Kidney (tissue), 14 donors: ENCODE data around the gene OGDH. TPM values are rescaled to one million over a fixed set of nuclear protein-coding genes. Genes with fewer than 3 reads are reported as not detected.

Source experiments
- DNase-seq, 5 donors: peaks; one replicate each; pipeline ENCODE4 v3.0.0-alpha.2; 2013 to 2020
- FAIRE-seq: peaks from 2 replicates; lab custom pipeline; 2012; peaks lifted over from hg19 to GRCh38; lab: Jason Lieb, UNC
- H3K27ac ChIP-seq, 2 donors: one replicate each; pipeline ENCODE4 v1.7.0; 2013; ENCODE audit warnings: low read depth in 2 of 2, low read length in 2 of 2, inconsistent platforms in 1 of 2
- H3K27me3 ChIP-seq: one replicate; pipeline ENCODE4 v1.7.1; 2013; ENCODE audit warnings: low read length, inconsistent platforms; ENCODE audit not compliant: control insufficient read depth, insufficient read depth
- H3K36me3 ChIP-seq, 3 donors: one replicate each; pipeline versions ENCODE4 v1.7.0 to v1.7.1; 2013; ENCODE audit warnings: low read length in 3 of 3, control low read depth in 1 of 3, inconsistent platforms in 1 of 3; ENCODE audit not compliant: insufficient read depth in 3 of 3, control insufficient read depth in 2 of 3
- H3K4me1 ChIP-seq, 3 donors: one replicate each; pipeline versions ENCODE4 v1.7.0 to v1.7.1; 2013; ENCODE audit warnings: low read length in 3 of 3, inconsistent platforms in 1 of 3, low read depth in 1 of 3; ENCODE audit not compliant: control insufficient read depth in 2 of 3, insufficient read depth in 2 of 3
- H3K4me3 ChIP-seq, 3 donors: one replicate each; pipeline versions ENCODE4 v1.7.0 to v1.8.1; 2013; ENCODE audit warnings: low read length in 3 of 3, control low read depth in 1 of 3, inconsistent platforms in 1 of 3
- H3K9ac ChIP-seq, 3 donors: one replicate each; pipeline versions ENCODE4 v1.7.0 to v1.7.1; 2013; ENCODE audit warnings: low read length in 3 of 3, control low read depth in 1 of 3, inconsistent platforms in 1 of 3
- H3K9me3 ChIP-seq, 3 donors: one replicate each; pipeline versions ENCODE4 v1.7.0 to v1.7.1; 2013; ENCODE audit warnings: low read length in 3 of 3, control low read depth in 1 of 3, inconsistent platforms in 1 of 3; ENCODE audit not compliant: control insufficient read depth in 2 of 3, insufficient read depth in 1 of 3
- CTCF ChIP-seq: IDR thresholded peaks from 3 replicates; pipeline ENCODE4 v1.5.1; 2012; ENCODE audit warnings: mild to moderate bottlenecking, moderate library complexity, borderline replicate concordance; ENCODE audit not compliant: insufficient read depth; ENCODE audit errors: extremely low read depth
- intact Hi-C: fragments of 100-400 bp; cut with DNase I; formaldehyde crosslinking; loops from one replicate; pipeline ENCODE4 v1.11.1; 2022
- polyA plus RNA-seq: library from polyadenylated mRNA; stranded (reverse); fragments of 350-450 nt; fragmentation: Illumina TruSeq; extraction: RNeasy Lipid Tissue Mini Kit (QIAGEN cat#74804); gene quantifications from one replicate; pipeline ENCODE4 v1.2.3, GENCODE V29; 2014; ENCODE audit warnings: low read depth, low replicate concordance; ENCODE audit not compliant: insufficient read depth
- total RNA-seq: library from RNA; stranded (reverse); fragmentation: NEBNext Ultra II Directional; extraction: Animal tissue kit (Norgen Biotek cat#: 25700); gene quantifications from one replicate; pipeline ENCODE4 v1.2.1, GENCODE V29; 2021
- donor health status: control.
- donor health status: control.
- donor health status: control.
- donor health status: control.
- donor health status: control.
- donor health status: DM: yes; HTN: yes; CAD: no.
- donor health status: Normal renal cell carcinoma (clear cell type).

Gene OGDH
- total and polyA plus RNA-seq, 2 donors from 2014 or later: 108 to 132 TPM

- Histone ChIP-seq H3K4me3 (no peak overlapping the region), H3K27me3 (no peaks in the 10 kb centered on the region), H3K27ac (peak overlapping the region in 1 of 2 donors; percentile 7), H3K4me1 (peaks cover 0 to 12% (median 5%) of the 10 kb centered on the region in 3 donors), H3K9ac (no peak overlapping the region), H3K9me3 (no peaks in the 10 kb centered on the region), H3K36me3 (peaks cover 7 to 53% (median 36%) of the 10 kb centered on the region in 3 donors)
- intact Hi-C loops: no loop called here
- no peak for TF ChIP-seq CTCF
- FAIRE-seq: no peak
- no peak for DNase-seq
These were observed 72.2 kb downstream of the OGDH start for GRCh38 chr7:44678471-44679179.

GRCh38 chr7:44681645-44682044 lies 75.2 kb downstream of the OGDH start:
- H3K9ac ChIP-seq: no peak overlapping the region
- no peaks in the 10 kb centered on the region for H3K9me3 ChIP-seq
- TF ChIP-seq CTCF: no peak
- intact Hi-C loops: no loop called here
- FAIRE-seq: no peak
- H3K27me3 ChIP-seq: no peaks in the 10 kb centered on the region
- no peak overlapping the region for H3K27ac ChIP-seq
- H3K4me3 ChIP-seq: no peak overlapping the region
- DNase-seq: no peak
- peaks cover 0 to 12% (median 5%) of the 10 kb centered on the region in 3 donors for H3K4me1 ChIP-seq
- H3K36me3 ChIP-seq: peaks cover 10 to 49% (median 26%) of the 10 kb centered on the region in 3 donors

GRCh38 chr7:44685723-44686122 lies 79.3 kb downstream of the OGDH start:
- Histone ChIP-seq H3K9ac (no peak overlapping the region), H3K27me3 (no peaks in the 10 kb centered on the region), H3K27ac (no peak overlapping the region), H3K36me3 (peaks cover 8 to 33% (median 23%) of the 10 kb centered on the region in 3 donors), H3K4me1 (no peaks in the 10 kb centered on the region), H3K9me3 (no peaks in the 10 kb centered on the region), H3K4me3 (no peak overlapping the region)
- intact Hi-C loops: no loop called here
- no peak for TF ChIP-seq CTCF
- DNase-seq (no peak), FAIRE-seq (no peak)
